ENCODE results near the gene PAGE2.
"Not testable (repeated sequence)": the region's sequence is repeated elsewhere in the genome, so short reads cannot be mapped to it uniquely, and the experiment has no call there.

Gene PAGE2

DNA sequence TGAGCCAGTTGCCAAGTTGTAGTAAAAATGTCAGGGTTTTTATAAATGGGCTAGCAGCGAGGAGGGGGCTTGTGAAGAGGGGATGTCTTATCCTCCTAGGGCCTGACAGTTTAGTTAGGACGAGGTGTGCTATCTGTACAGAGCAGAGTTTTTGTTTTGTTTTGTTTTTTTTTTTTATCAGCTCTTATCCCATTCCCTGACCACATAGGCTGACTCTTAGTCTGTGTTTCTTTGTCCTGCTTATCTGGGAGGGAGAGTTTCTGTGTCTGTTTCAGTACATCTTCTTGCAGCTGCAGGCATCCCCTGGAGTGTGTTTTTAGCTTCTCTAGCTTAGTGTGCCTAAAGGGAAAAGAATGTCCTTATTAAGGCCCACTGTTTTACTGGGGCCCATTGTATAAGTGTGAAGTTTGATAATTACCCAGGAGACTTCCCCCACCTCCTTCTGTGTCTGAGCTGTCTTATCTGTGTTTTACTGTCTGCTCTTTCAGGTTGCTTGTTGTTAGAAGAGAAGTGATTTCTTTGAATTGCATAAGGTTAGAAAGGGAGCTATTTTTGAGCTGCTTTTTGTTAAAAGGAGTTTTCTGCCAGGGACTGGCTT, 32.0 kb downstream of the PAGE2 start:
- FAIRE-seq (no peak), DNase-seq (ENCODE audit: extremely low spot score, insufficient read length, low read depth) (no peak)

DNA sequence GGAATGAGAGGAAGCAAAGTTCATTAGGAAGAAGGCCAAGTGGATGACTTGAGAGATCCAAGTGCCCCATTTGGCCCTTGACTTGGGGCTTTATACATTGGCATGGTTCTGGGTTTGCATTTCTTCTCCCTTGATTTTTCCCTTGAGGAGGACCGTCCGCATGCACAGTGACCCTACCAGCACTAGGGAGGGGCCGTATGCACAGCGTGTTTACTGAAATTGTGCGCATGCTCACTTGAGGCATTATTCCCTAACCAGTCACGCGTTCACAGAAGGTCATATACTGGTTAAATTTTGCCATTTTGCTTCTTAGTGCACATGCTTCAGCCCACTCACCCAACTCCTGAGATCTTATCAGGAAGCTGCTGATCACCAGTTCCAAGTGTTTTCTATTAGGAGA, 35.1 kb downstream of the PAGE2 start:
- no peak for DNase-seq (ENCODE audit: extremely low spot score, insufficient read length, low read depth)
- no peak for FAIRE-seq

DNA sequence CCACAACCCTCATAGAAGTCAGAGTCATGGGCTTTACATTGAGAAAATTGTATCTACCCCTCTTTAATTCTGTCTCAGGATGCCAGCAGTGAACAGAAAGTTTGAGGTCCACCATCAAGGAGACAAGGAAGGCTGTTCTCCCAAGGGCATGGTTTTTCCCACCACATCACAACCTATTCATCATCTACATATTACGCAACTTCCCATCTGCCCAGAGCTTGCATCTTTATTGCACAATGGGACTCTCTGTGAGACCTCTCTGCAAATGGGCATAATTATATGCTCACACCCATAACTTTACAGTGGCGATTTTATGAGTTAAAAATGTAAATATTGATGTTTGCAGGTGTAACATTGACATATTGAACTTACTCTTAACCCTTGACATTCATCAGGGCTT, 38.9 kb downstream of the PAGE2 start:
- FAIRE-seq (no peak), DNase-seq (ENCODE audit: extremely low spot score, insufficient read length, low read depth) (no peak)

DNA sequence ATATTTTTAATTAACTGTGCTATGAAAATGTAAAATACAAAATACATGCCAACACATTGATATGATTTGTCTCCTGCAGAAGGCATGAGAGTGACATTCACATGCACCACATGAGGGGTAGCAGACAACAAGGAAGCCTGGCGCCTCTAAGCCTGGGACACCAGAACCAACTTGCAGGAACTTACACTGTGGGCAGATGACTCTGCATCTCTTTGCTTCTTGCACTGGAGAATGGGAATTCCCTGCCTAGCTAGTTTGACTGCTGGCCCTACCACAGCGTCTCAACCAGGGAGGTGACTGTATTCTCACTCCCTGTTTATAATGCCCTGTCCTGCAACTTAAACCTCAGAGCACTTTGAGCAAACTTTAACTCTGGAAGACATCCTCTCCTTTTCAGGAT, 40.5 kb downstream of the PAGE2 start:
- FAIRE-seq (no peak), DNase-seq (ENCODE audit: extremely low spot score, insufficient read length, low read depth) (no peak)

DNA sequence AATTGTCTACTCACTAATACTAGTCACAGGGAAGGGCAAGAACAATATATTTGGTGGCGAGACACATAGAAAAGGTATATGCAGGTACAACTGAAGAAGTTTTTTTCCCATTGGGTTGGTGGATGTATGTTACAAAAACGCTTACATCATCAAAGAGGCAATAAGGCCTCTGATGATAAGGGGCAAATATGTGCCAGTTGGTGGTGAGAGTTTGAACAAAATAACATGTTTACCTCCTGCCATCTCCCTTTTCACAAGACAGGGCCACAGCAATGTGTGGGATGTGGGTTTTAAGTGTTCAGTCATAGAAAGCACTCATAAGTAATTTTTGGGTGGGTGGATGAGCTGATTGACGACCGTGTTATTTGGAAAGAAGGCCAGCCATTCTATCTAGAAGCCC, 41.7 kb downstream of the PAGE2 start:
- FAIRE-seq (no peak), DNase-seq (ENCODE audit: extremely low spot score, insufficient read length, low read depth) (no peak)

DNA sequence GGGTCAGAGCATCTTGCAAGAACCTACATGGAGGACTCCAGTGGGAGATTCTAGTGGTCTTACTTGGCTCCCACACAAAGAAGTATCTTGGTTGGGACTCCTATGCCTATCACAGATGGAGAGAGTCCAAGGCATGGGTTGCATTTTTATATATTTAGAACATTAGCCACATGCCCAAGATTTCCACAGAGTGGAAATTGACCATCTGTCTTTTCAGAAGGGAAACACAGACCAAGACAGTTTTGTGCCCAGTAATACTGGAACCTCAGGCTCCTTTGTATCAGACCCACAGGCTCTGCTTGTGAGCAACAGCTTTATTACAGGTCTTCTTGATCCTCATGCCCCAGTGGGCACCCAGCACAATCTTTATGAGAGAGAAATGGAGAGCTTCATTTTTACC, 43.6 kb downstream of the PAGE2 start:
- FAIRE-seq, result no peak

DNA sequence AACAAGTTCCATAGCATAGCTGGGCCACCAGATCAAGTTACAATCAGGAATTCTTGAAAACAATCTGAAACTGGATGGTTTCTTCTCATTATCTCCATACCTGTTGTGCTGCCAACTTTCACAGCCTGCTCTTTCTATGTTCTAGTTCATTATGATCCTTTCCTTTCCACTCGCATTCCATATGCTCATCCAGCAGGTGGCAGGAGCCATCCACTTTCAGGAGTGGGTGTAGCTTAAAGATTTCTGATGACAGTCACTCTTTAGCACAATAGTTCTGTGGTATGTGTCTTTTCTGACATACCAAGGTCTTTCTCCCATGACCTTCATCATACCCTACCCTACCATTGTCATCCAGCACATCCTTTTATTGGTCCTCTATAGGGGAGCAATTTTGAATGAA, 46.4 kb downstream of the PAGE2 start:
- no peak for FAIRE-seq
- DNase-seq (ENCODE audit: extremely low spot score, insufficient read length, low read depth), result no peak

More for the DNA sequence above, 43.6 kb downstream of the PAGE2 start:
- DNase-seq (ENCODE audit: extremely low spot score, insufficient read length, low read depth), result no peak

DNA sequence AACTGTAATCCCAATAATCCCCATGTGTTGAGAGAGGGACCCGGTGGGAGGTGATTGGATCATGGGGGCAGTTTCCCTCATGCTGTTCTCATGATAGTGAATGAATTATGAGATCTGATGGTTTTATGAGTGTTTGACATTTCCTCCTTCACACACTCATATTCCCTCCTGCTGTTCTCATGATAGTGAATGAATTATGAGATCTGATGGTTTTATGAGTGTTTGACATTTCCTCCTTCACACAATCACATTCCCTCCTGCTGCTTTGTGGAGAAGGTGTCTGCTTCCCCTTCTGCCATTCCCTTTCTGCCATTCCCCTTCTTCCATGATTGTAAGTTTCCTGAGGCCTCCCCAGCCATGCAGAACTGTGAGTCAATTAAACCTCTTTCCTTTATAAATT, 52.0 kb downstream of the PAGE2 start:
- not testable (repeated sequence) for FAIRE-seq; DNase-seq (ENCODE audit: extremely low spot score, insufficient read length, low read depth)

Measured in GM18507 (cell line).